Upper lobe of right lung (tissue), 1 donor: Measurements from ENCODE around the gene CDCA7L. TPM values are rescaled to one million over a fixed set of nuclear protein-coding genes. Genes with fewer than 3 reads are reported as not detected.

ENCODE experiments used
- ATAC-seq: fragments of 200-7000 bp; cut with Tn5 transposase; one replicate; pipeline ENCODE4 v1.9.1; 2020; ENCODE audit warnings: mild to moderate bottlenecking, moderate library complexity
- DNase-seq: peaks from one replicate; pipeline ENCODE4 v3.0.0-alpha.2; 2020
- H3K27ac ChIP-seq: fragments of 200-600 bp; one replicate; pipeline ENCODE4 v1.8.0; 2022
- H3K27me3 ChIP-seq: fragments of 200-600 bp; one replicate; pipeline ENCODE4 v1.8.0; 2022; ENCODE audit warnings: mild to moderate bottlenecking
- H3K36me3 ChIP-seq: fragments of 200-600 bp; one replicate; pipeline ENCODE4 v1.8.0; 2022
- H3K4me1 ChIP-seq: fragments of 200-600 bp; one replicate; pipeline ENCODE4 v1.8.0; 2022
- H3K4me3 ChIP-seq: fragments of 200-600 bp; one replicate; pipeline ENCODE4 v1.8.0; 2022; ENCODE audit warnings: mild to moderate bottlenecking
- H3K9me3 ChIP-seq: fragments of 200-600 bp; one replicate; pipeline ENCODE4 v1.8.0; 2022
- intact Hi-C: fragments of 100-400 bp; cut with DNase I; formaldehyde crosslinking; loops from one replicate; pipeline ENCODE4 v1.11.0; 2022
- total RNA-seq: library from RNA; stranded (reverse); fragmentation: NEBNext Ultra II Directional; extraction: Animal tissue kit (Norgen Biotek cat#: 25700); gene quantifications from one replicate; pipeline ENCODE4 v1.2.1, GENCODE V29; 2021
- TF ChIP-seq, protein P1 (sequence below): fragments of 200-600 bp; IDR thresholded peaks from one replicate; pipeline ENCODE4 v1.8.0; 2022; ENCODE audit warnings: antibody characterized with exemption
- donor health status: DM: no; HTN: yes; CAD: no; lungs with severe emphysema.

Gene CDCA7L
- total RNA-seq, 1 donor from 2014 or later = 41.2 TPM

DNA sequence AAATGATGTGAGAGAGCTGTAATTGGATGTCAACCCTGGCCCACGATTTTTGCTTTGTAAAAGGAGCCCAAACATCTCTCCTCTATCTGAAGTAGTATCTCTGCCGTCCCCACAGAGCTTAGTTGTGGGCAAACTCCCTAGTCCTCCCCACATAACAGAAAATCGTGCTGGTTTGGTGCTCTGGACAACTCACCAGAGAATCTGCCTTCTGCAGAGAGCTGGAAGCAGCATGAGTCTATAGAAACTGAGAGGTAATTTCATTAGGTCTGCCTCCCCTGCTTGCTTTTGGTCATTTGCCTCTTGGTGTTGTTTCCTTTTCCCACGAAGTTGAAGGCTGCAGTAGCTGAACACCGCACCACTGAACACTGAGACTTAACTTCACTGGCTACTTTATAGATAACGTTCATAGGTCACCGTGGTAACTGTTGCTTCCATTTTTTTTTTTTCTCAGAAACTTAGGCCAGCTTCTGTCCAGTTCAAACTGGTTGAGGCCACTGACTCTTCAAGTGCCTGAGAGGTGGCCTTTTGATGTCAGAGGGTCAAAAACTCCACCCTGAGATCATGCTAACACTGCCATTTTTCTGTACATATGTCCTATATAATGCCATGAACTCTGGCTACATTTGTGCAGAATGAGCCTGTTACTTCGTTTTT, 3.3 kb upstream of the CDCA7L start:
- intact Hi-C loops = no loop called here
- H3K27ac ChIP-seq = no peak overlapping the region
- TF ChIP-seq, protein P1, sequence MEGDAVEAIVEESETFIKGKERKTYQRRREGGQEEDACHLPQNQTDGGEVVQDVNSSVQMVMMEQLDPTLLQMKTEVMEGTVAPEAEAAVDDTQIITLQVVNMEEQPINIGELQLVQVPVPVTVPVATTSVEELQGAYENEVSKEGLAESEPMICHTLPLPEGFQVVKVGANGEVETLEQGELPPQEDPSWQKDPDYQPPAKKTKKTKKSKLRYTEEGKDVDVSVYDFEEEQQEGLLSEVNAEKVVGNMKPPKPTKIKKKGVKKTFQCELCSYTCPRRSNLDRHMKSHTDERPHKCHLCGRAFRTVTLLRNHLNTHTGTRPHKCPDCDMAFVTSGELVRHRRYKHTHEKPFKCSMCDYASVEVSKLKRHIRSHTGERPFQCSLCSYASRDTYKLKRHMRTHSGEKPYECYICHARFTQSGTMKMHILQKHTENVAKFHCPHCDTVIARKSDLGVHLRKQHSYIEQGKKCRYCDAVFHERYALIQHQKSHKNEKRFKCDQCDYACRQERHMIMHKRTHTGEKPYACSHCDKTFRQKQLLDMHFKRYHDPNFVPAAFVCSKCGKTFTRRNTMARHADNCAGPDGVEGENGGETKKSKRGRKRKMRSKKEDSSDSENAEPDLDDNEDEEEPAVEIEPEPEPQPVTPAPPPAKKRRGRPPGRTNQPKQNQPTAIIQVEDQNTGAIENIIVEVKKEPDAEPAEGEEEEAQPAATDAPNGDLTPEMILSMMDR = no peak
- no peaks in the 10 kb centered on the region for H3K27me3 ChIP-seq
- H3K36me3 ChIP-seq = no peaks in the 10 kb centered on the region
- H3K4me3 ChIP-seq = no peak overlapping the region
- ATAC-seq (no peak), DNase-seq (no peak)
- no peaks in the 10 kb centered on the region for H3K9me3 ChIP-seq
- H3K4me1 ChIP-seq = peaks cover 9% of the 10 kb centered on the region

GRCh38 chr7:21948364-21948763, 2.7 kb upstream of the CDCA7L start:
- no peak overlapping the region for H3K27ac ChIP-seq
- no peaks in the 10 kb centered on the region for H3K9me3 ChIP-seq
- no peaks in the 10 kb centered on the region for H3K27me3 ChIP-seq
- H3K36me3 ChIP-seq = no peaks in the 10 kb centered on the region
- ATAC-seq = no peak
- no peak overlapping the region for H3K4me3 ChIP-seq
- H3K4me1 ChIP-seq = peaks cover 13% of the 10 kb centered on the region
- intact Hi-C loops = no loop called here
- no peak for DNase-seq
- TF ChIP-seq, protein P1 = no peak

DNA sequence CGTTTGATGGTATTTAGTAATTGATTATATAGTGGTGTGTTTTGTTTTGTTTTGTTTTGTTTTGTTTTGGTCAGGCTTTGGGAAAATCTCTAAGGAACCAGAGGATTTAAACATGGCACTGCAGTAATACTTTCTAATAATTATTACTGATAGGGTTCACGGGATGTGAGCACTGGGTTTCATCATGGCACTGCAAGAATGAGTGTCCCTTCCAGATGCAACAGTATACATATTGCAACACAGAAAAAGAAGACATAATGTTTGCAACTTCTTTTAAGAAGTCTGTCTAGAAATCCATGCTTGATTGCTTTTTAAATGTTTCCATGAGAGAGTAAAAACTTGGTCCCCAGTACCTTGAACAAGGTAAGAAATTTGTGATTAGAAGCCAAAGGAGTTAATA, 2.2 kb upstream of the CDCA7L start:
- no peak overlapping the region for H3K4me3 ChIP-seq
- TF ChIP-seq, protein P1 = no peak
- no peak for ATAC-seq
- H3K27ac ChIP-seq = no peak overlapping the region
- DNase-seq = no peak
- no peaks in the 10 kb centered on the region for H3K9me3 ChIP-seq
- H3K36me3 ChIP-seq = no peaks in the 10 kb centered on the region
- no peaks in the 10 kb centered on the region for H3K27me3 ChIP-seq
- H3K4me1 ChIP-seq = peaks cover 13% of the 10 kb centered on the region
- intact Hi-C loops = no loop called here

DNA sequence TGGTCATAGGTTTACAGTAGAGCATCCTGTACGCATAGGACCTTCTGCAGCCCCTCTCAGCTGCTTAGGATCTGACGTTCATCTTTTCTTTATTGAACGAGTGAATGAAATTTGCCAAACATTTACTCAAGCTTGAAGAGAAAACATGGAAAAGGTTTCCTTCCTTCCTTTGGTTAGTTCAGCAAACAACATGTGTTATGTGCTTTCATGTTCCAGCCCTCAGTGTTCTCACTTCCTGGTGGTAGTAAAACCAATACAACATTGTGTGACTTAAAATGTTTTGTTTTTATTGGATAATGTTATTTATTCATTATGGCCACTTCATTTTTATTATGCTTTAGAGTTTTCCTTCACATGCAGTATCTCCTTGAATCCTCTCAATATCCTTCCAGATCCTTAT, 1.4 kb upstream of the CDCA7L start:
- no peaks in the 10 kb centered on the region for H3K36me3 ChIP-seq
- no peak for ATAC-seq
- no peak for DNase-seq
- peaks cover 13% of the 10 kb centered on the region for H3K4me1 ChIP-seq
- no peak overlapping the region for H3K4me3 ChIP-seq
- H3K9me3 ChIP-seq = no peaks in the 10 kb centered on the region
- intact Hi-C loops = no loop called here
- H3K27me3 ChIP-seq = no peaks in the 10 kb centered on the region
- no peak overlapping the region for H3K27ac ChIP-seq
- TF ChIP-seq, protein P1 = no peak

DNA sequence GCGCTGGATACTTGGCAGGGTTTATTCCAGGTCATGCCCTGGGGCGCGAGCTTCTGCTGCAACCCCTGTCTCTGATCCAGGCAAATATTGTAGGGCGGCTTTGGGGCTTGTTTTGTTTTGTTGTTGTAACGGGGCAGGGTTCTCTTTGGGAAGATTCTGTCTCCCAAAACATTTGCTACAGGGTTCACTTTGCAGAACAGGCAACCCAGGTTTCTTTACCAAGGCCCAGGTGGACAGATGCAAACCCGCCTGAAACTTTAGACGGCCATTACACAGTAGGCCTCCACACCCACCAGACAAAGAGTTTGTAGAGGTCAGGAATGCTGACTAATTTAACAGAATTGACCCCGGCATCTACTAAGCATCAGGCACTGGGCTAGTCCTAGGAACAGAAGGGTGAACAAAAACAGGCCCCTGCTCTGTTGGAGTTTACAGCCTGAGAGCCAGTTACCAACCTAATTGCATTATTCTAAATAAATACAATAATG, 567 bp upstream of the CDCA7L start:
- peak overlapping the region; percentile 78 for H3K27ac ChIP-seq
- intact Hi-C loops = no loop called here
- no peaks in the 10 kb centered on the region for H3K36me3 ChIP-seq
- H3K4me1 ChIP-seq = peaks cover 13% of the 10 kb centered on the region
- TF ChIP-seq, protein P1 = no peak
- ATAC-seq = no peak
- DNase-seq = no peak
- H3K4me3 ChIP-seq = peak overlapping the region; percentile 75
- H3K9me3 ChIP-seq = no peaks in the 10 kb centered on the region
- H3K27me3 ChIP-seq = no peaks in the 10 kb centered on the region
